Stimulated activated CD8-positive, alpha-beta memory T cell treated with anti-CD3 and anti-CD28 coated beads, Interleukin-15, amount 100 ng/mL, for 48 hours (primary cell): Measurements from ENCODE around the gene LHCGR.

ENCODE experiments used
- DNase-seq, 2 donors: peaks; one replicate each; pipeline ENCODE4 v3.0.0-alpha.2; 2020; ENCODE audit warnings: low read depth in 2 of 2

The LHCGR gene

DNA sequence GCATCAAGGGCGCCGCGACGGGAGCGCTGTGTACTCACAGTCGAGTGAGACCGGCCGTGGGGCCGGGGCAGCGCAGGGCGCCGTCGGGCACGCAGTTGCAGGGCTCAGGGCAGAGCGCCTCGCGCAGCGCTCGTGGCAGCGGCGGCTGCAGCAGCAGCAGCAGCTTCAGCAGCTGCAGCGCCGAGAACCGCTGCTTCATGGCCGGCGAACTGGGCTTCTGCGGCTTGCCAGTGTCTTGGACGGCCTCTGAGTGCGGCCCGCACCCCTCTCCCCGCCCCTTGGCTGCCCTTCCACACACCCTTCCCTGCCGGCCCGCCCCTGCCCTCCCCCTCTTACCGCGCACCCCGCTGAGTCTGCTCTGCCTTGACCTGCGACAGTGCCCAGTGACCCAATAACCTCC is at the start of gene LHCGR:
TSS of gene LHCGR (minus strand) at position 252 of the 400 bp plus-strand sequence. CDS start at position 199, 53 bp downstream.
- no peak for DNase-seq

DNA sequence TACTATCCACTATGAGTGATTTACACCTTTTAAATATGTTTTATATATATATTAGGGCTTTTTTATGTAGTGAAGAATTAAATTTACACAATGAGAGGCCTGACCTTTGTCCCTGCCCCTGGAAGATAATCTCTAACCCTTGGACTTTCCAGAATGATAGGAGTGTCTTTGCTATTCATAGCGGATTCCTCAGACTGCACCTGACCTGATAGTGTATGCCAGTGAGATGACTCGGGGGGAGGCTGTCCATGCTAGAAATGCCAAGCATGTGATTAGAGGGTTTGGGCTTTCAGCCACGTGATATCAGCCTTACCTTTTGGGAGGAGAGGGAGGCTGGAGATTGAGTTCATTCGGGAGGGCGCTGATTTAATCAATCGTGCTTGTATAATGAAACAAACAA is 44.1 kb upstream of the LHCGR start:
- no peak for DNase-seq

DNA sequence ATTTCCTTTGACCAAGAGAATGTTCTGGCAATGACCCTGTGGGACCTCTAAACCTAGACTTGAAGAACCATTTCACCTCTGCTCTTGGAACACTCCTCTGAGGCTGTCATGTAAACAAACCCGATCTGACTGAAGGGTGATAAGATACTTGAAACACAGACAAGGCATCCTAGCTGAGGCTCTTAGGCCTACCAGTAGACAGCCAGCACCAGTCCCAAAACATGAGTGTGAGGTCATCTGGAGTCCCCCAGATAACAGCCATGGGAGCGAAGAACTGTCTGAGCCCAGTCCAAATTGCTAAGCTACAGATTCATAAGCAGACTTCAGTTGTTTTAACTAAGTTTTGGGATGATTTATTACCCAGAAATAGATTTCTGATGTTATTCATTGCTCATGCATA is 39.5 kb upstream of the LHCGR start:
- DNase-seq = no peak

DNA sequence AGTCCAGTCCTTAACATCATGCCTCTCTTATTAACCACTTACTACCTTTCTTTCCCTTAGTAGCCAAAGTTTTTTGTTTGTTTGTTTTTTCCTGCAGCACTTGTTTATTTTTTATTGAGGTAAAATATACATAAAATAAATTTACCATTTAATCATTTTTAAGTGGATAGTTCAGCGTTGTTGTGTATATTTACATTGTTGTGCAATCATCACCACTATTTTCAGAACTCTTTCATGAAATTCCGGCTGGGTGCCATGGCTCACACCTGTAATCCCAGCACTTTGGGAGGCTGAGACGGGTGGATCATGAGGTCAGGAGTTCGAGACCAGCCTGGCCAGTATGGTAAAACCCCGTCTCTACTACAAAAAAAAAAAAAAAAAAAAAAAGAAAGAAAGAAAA is 38.1 kb upstream of the LHCGR start:
- no peak for DNase-seq

DNA sequence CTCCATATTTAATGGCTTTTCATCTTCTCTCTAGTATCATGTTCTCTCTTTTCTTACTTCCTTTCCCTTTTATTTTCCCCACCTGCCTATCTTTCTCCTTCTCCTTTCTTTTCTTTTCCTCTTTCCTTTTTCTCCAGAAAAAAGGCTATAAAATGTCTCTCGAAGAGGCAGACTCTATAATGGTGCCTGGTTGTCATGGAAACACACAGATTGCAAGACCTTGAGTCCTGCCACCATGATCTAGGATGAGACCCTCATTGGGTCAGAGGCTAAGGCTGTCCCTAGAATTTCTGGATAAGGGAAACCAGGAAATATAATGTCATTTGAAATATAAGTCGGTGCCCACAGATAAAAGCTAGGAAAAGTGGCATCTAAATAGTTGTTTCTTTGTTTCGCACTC is 36.5 kb upstream of the LHCGR start:
- no peak for DNase-seq

DNA sequence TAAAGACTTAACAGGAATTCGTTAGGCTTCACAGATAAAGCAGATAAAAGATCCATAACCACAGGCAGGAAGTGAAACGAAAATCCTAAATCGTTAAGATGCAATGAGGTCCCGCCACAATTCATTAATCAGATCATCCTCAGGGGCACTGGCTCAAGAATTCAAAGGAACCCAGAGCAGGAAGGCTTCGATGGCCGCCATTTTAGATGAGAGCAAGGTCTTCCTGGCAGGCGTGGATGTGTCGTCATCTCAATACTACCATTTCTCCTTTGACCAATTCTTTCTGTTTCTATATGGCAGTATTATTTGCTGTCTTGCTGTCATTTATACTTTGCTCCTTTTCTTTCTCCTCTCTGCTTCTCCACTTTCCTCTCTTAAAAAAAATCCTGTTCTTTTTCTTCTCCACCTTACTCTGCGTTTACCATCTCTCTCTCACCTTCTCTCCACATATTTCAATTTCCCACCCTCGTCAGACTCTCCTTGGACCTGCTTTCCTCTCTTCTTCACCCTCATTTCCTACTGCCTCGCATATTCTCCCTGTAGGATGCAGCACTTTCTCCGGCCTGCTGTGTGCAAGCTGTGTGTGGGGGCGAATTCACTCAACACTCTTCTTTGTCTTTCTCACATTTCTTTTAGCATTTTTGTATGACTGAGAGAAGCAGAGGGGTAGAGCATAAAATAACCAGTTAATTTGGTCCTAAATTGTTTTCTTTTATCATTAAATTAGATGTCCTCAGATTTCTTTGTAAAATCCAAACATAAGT is 35.1 kb upstream of the LHCGR start:
- DNase-seq = no peak

DNA sequence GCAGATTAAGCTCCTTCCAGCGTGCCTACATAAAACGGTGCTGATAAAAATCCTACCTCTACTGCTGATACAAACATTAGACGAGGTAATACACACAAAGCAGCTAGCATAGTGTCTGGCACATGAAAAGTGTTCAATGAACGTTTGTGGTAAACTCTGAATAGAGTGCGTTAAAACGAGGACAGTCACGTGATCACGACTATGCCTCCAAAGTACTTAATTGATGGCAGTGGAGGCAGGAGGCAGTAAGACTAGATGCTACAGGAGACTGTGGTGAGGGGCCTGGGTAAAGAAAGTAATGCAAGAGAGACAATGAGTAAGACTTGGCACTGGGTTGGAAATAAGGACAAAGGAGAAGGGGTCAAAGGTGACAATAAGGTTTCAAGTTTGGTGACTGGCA is 32.1 kb upstream of the LHCGR start:
- DNase-seq = no peak

DNA sequence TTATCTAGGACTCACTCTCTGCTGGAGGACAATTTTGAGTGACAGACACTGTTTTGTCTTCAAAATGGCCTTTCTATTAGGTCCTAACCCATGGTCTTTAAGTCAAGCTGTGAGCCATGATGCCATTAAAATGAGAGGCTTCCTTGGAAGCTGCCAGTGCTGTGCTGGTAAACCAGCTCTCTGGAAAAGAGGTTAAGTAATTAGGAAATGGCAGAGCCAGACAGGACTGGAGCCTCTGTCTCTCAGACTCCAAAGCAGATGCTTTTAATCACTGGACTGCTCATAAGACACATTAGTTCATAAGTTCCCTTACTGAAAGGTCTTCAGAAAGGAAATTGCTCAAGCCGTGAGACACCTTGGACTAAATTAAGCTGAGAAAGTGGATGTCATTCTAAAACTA is 25.8 kb upstream of the LHCGR start:
- no peak for DNase-seq

DNA sequence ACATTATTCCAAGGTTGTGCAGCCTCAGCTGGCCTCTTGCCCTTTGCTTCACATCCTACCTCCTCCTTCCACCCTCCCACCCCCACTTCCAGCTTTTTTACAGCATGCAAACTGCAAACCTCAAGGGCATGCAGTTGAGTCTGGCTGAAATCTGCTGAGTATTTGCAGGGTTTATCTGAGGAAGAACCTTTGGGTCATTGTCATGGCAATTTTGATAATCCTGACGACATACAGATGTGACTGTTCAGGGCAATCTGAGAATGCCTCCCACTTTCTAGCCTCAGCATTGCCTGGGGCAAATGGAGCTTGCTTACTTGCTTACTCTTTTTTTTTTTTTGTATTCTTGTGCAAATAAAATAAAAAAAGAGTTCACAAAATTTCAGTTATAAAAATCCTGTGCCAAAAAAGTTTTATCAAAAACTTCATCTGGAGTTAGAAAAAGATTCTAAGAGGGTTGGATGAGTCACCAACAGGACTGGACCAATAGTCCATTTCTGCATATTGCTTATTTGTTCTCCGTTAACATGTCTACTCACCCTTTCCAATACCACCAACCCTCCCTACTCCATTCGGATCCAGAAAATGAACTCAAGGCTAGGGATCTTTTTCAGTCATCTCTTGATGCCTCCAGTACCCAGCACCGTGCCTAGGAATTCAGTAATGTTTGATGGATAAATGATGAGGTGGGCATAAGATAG is 23.6 kb upstream of the LHCGR start:
- no peak for DNase-seq

DNA sequence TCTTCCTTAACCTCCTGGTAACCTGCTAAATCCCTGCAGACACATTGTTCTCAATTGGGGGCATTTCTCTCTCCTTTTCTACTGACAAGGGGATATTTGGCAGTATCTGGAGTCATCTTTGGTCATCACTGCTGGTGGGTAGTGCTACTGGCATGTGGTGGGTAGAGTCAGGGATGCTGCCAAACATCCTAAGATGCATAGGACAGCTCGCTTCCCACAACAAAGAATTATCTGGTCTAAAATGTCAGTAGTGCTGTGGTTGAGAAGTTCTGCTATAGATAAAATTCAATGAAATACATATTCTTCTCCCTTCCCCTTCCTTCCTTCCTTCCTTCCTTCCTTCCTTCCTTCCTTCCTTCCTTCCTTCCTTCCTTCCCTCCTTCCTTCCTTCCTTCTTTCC is 18.7 kb upstream of the LHCGR start:
- DNase-seq = no peak

DNA sequence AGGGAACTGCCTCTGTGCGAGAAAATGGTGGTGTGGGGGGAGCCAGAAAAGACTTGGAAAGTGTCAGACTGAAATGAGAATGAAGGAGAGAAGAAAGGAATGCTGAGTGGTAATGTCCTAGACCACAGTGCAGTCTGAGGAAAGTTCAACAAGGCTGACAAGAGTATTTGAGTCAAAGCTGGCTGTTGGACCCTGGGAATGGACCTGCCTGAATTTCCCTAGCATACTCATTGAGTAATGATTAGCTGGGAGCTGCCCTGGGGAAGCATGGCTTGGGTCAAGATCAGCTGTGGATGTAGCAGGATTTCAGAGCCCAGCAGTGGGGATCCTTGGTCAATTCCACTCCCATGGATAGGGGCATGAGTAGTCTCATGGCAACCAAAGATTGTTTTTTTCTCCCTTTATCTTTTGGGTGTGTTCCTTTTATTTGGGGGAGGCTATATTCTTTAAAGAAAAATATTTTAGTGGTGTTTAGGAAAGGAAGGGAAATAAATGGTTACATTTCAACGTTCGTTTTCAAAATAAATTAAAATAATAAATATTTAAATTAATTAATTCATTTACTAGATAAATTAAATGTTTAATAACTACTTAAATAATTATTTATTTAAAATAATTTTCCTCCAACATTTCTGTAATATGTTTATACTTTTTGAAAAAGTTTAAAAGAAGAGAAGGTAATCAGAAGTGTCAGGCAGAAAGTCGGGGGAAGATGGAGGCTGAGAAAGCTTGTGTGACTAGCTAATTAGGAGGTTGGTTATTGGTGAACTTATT is 15.9 kb upstream of the LHCGR start:
- no peak for DNase-seq

DNA sequence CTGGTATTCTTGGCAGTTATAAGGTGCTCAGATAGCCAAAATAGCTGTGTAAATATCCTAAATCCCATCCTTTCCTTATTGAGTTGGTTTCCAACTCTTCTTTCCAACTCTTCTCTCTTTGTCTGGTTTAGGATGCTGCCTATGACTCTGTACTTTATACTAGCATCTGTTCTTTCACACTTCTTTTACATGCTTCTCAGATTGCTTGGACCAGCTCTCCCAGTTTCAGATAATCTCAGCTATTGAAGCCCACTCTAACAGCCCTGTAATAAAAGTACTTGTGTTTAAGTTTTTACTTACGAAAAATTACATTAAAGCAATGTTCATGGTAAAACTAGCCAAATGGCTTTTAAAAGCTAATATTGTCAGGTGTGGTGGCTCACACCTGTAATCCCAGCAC is 14.7 kb upstream of the LHCGR start:
- DNase-seq = no peak

DNA sequence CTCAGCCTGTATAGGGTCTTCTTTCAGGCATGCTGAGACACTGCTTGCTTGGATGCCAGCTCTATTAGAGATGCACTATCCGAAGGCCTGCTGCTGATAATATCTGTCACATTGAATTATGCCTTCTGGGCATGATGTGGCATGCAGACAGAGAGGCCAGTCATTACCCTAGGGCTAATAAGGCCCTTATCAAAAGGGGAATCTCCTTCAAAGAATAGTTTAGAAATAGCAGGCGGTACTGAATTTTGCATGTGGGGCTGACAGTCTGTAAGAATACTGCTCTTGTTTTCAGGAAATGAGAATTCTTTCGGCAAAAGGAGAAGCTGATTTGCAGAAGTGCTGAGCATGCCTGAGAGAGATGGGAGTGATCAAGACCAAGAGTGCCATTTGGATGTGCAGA is 13.1 kb upstream of the LHCGR start:
- DNase-seq = no peak

DNA sequence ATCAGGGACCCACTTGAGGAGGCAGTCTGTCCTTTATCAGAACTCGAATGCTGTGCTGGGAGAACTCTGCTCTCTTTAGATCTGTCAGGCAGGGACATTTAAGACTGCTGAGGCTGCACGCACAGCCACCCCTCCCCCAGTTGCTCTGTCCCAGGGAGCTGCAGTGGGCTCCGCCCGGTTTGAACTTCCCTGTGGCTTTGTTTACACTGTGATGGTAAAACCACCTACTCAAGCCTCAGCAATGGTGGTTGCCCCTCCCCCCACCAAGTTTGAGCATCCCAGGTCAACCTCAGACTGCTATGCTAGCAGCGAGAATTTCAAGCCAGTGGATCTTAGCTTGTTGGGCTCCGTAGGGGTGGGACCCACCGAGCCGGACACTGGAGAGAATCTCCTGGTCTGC is 11.8 kb upstream of the LHCGR start:
- DNase-seq = no peak

DNA sequence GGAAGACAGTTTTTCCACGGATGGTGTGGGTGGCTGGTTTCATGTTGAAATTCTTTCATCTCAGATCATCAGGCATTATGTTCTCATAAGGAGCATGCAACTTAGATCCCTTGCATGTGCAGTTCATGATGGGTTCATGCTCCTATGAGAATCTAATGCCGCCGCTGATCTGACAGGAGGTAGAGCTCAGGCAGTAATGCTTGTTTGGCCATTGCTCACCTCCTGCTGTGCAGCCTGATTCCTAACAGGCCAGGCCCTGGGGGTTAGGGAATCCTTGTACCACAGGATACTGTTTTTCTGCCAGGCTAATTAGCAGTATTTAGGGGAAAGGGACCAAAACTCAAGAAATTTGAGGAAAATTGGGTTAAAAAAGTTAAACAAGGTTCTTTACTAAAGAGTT is 5.3 kb upstream of the LHCGR start:
- no peak for DNase-seq

DNA sequence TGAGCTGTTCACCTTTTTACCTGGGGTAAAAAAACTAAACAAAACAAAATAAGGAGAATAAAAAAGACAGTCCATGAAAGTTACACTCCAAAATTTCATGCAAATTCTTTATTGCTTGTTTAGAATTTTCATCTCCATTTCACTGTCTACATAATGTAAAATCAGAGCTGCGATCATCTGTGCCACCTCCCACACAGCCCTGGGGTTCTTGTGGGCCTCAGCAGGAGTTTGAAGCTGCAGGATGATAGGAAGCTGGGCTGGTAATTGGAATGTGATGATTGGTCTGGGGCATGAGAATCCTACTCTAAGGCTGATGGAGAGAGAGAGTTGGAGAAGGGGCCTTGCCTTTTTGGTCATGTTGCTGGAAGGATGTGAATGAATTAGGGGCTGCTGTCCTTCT is 4.2 kb upstream of the LHCGR start:
- no peak for DNase-seq

DNA sequence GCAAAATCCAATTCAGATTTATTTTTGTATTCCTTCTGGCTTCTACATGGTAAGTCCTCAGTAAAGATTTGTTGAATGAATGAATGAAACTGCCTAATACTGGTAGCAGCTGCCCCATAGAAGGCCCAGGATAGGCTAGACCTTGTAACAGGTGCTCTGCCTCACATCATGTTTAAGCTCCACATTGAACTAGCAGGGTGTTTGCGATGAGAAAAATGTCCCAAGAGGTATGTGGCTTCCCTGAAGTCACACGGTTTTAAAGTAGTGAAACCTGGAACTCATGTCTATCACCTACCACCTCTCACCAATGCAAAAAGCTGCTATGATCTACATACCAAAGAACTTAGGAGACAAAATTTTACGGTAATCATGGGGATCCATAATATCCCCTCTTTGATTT is 765 bp upstream of the LHCGR start:
- no peak for DNase-seq

DNA sequence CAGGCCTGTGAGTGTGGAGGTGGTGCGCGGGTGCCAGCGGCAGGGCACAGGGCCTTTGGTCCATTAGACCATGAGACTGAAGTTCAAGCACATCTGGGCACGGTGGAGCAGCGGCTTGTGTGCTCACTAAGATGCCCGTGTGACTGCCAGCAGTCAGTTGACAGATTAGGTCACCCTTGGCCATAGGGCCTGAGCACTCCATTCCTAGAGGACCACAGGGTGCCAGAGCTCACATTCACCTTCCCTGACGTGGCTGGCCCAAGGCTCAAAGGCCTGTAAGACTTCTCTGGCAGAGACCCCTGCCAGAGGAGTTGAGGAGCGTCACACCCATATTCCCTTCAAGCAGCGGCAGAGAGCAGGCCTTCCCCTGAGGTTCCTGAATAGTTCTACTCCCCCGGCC is 650 bp downstream of the LHCGR start:
- DNase-seq = no peak

DNA sequence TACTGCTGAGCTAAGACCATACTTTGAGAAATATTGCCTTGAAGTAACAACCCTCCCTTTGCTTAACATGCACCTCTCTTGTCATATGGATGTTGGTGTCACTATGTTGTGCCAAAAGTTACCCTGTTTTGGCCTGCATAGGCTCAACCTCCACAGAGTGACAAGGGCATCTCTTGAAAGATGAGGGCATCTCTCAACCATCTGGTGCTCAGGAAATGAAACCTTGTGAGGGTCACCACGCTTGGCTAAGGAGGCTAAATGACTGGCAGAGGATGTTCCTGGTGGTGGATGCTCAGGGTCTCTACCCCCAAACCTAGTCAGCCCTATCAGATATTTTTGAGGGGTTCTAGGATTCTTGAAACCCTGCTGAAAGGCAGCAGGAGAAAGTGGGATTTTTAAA is 2.3 kb downstream of the LHCGR start:
- DNase-seq = no peak

DNA sequence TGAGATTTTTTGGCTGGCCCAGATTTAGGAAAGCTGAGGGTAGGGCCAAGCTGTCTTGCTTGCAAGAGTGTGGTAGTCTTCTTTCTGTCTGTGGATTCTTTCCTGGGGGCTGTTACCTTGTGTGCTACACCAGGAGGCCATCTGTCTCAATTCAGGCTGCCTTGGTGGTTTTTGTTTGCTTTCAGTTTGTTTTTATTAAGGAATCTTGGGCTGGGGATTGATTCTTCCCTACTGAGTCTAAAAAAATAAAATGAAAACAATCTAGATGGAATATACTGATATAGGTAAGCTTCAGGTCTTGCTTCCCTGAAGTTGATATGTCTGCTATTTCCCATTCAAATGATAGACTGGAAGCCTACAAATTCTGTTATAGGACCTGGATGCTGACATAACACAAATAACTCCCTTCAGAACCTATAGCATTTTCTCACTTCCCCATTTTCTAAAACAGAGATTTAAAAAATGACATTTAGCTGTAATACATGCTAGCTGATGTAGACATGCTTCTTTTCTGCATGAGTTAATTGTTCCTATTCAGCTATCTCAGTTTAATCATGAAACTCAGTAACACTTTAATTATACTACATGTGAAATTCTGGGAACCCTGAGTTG is 5.3 kb downstream of the LHCGR start:
- DNase-seq = no peak

DNA sequence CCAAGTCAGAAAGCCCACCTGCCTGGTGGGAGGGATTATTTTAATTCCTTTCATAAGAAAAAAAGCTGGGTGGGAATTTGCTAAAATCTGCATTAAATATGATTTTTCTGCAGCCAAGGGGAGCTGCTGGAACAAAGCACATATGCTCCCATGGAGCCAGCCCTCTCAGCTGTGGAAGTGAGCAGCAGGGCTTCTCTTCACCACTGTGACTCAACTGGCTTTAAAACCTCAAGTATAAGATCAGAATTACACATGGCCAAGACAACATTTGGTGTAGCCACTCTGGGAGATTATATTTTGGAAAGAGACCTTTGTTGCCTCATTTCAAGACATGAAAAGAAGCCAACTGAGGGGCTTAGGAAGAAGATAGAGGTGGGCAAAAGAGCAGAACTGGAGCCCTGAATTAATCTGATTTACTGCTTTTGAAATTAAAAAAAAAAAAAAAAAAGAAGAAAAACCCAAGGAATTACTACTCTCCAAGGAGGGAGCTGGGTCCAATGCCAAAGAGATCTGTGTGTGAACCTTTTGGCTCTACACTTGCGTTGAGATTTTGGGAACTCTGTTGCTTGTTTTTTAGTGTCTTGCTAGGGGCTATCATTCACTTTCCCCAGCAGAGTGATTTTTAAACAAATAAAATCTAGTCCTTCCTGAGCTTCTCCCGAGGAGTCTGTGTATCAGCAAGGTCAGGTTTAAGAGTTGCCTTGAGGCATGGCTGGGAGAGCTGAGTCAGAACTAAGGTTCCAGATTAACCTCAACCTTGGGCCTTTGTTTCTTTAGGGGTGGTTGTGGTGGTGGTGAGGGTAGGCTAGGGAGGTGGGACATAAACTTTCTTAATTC is 6.0 kb downstream of the LHCGR start:
- no peak for DNase-seq

DNA sequence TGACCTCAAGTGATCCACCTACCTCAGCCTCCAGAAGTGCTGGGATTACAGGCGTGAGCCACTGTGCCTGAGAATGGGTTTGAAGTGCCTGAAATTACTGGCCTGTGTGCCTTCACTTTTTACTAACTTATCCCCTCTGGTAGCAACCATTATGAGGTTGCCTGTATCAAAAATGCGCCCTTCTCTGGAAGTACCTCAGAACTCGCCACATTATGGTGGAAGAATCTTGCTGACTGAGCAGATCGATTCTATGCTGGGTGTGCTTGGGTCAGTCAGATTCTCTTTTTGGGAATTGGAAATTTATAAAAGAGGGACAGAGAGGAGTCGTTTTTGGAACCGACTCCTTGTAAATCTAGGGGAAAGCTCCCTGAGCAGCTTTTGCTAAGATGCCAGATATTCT is 8.2 kb downstream of the LHCGR start:
- DNase-seq = no peak
